Motor neuron (in vitro differentiated cells): ENCODE data around the gene NPC1. TPM values are rescaled to one million over a fixed set of nuclear protein-coding genes. Genes with fewer than 3 reads are reported as not detected.
"Not testable (repeated sequence)": the region's sequence is repeated elsewhere in the genome, so short reads cannot be mapped to it uniquely, and the experiment has no call there.

Experiments
- ATAC-seq, 8 experiments: fragments of 200-7000 bp; cut with Tn5 transposase; replicated peaks in 6 of 8; 2 replicates each; pipeline ENCODE4 v1.8.0; 2021; ENCODE audit warnings: mild to moderate bottlenecking in 8 of 8, moderate library complexity in 8 of 8
- H3K27ac ChIP-seq, 2 donors: fragments of 250-450 bp; sonication (Bioruptor Pico); 2 replicates each; pipeline ENCODE4 v1.9.0; 2021; ENCODE audit warnings: antibody characterized with exemption in 2 of 2, mild to moderate bottlenecking in 2 of 2, moderate library complexity in 1 of 2
- H3K4me1 ChIP-seq, 2 donors: fragments of 250-450 bp; sonication (Bioruptor Pico); replicated peaks in 1 of 2; 2 replicates each; pipeline ENCODE4 v1.6.1; 2021; ENCODE audit warnings: antibody characterized with exemption in 2 of 2, mild to moderate bottlenecking in 2 of 2, moderate library complexity in 1 of 2
- H3K4me3 ChIP-seq, 5 donors: fragments of 250-450 bp; sonication (Bioruptor Pico); 2 replicates each; pipeline ENCODE4 v1.9.0; 2021; ENCODE audit warnings: antibody characterized with exemption in 5 of 5, mild to moderate bottlenecking in 5 of 5, moderate library complexity in 4 of 5
- WGBS, 10 experiments: fragments of 450-650 bp; shearing (Covaris generic); methylation state at CpG; one replicate each; pipeline ENCODE4 v1.0.0; 2022; 5-methylcytosine and 5-hydroxymethylcytosine counted together
- in situ Hi-C, 9 experiments: fragments of 400-800 bp; cut with MboI; loops; one replicate each; pipeline ENCODE4 v1.15.0; 2021; ENCODE audit warnings: low sequenced_read_pairs in 9 of 9, low pct_unique_long_range_greater_than_20kb in 2 of 9; ENCODE audit not compliant: unreplicated experiment in 9 of 9
- total RNA-seq, 8 experiments: library from RNA; unstranded; fragments of 300-600 nt; gene quantifications; 2 replicates each; pipeline versions ENCODE4 v1.2.3 to v1.2.4, GENCODE V29; 2022

NPC1 gene
- total RNA-seq, 8 experiments from 2014 or later: 16.3 to 56.3 (median 25.4) TPM

DNA sequence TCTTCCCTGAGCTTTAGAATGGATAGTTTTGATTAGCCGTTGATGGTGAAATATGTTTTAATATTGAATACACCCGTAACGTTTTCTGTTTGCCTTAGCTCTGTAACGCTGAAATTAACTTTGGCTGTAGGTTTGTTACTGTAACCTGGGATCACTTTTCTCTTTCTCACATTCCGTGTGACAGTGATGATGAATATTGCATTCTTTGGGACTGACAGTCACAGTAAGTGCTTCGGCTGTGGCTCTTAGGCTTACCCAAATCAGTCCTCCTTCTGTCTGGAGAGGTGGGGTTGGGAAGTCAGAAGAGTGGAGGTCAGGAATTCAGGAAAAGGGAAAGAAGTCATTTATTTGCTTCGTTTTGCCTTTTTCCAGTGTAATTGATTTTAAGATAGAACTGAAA, 65.0 kb downstream of the NPC1 start:
- in situ Hi-C loops: loop anchor here in 2 of 9 experiments (25.0 kb wide), 2 partner anchors 166 to 591 kb away; partner anchors contain the start of gene LAMA3 (in 1 of the 2)
- ATAC-seq: no peak
- 64 to 88% (median 83%) methylated on average over 1 to 7 of the region's 7 CpGs; no CpG with 5 or more reads in 2 of the 10 experiments for WGBS, 10 experiments

DNA sequence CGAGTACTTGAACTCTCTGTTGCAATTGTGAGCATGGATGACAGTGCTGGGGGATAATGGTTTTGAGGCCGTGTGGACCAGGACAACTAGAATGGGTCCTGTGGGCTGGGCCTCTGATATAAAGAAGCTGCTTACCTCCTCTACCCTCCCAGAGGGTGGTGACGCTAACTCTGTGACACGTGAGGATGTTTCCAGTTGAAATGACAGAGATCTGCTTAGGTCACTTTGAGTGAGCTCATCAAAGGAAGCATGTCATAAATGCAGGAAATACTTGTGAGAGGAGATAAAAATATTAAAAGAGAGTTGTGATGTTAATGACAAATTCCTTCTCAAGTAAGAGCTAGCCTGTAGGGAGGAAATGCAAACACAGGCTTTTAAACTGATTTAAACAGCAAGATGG, 66.6 kb downstream of the NPC1 start:
- WGBS, 10 experiments: 63 to 100% (median 75%) methylated on average over 1 to 4 of the region's 4 CpGs; no CpG with 5 or more reads in 1 of the 10 experiments
- H3K27ac ChIP-seq: no peak overlapping the region
- no peak overlapping the region for H3K4me3 ChIP-seq
- H3K4me1 ChIP-seq: no peaks in the 10 kb centered on the region
- in situ Hi-C loops: loop anchor here in 2 of 9 experiments (25.0 kb wide), 2 partner anchors 168 to 593 kb away; partner anchors contain the start of gene LAMA3 (in 1 of the 2)
- peak in 5 of 8 experiments; percentile 38 to 71 (median 56) for ATAC-seq

More for the DNA sequence above, 65.0 kb downstream of the NPC1 start:
- no peaks in the 10 kb centered on the region for H3K4me1 ChIP-seq
- no peak overlapping the region for H3K4me3 ChIP-seq
- no peak overlapping the region for H3K27ac ChIP-seq

DNA sequence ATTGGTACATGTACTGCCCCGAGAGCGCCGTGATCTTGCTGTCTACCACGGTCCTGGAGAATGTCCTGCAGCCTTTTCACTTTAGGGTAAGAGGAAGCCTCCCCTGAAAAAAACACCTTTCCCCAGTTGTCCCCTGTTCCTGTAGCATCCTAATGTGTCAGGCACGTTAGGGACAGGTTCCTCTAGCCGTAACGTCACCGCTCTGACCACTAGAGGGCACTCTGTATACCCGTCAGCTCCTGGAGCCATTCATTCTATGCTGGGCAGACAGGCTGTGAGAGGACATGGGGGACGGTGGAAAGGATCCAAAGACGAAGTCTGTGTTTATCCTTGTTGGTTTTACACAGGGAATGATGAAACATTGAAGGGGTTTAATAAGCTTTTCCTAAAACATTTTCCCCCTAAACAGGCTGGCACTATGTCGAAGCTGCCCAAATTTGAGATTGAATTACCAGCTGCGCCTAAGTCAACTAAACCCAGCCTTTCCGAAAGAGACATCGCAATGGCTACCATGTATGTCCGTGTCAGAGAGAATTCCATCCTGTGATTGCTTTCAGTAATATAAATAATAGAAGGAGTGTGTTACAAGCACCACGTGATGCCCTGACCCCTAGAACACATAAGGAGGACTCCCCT, 70.3 kb downstream of the NPC1 start:
- no peak overlapping the region for H3K27ac ChIP-seq
- no peak overlapping the region for H3K4me3 ChIP-seq
- peak; percentile 64 to 100 (median 98) for ATAC-seq
- H3K4me1 ChIP-seq: no peaks in the 10 kb centered on the region
- 28 to 96% (median 51%) methylated on average over 4 to 16 of the region's 17 CpGs; no CpG with 5 or more reads in 2 of the 10 experiments for WGBS, 10 experiments
- in situ Hi-C loops: loop anchor here in 2 of 9 experiments (25.0 kb wide), 2 partner anchors 171 to 596 kb away; partner anchors contain the start of gene LAMA3 (in 1 of the 2)

DNA sequence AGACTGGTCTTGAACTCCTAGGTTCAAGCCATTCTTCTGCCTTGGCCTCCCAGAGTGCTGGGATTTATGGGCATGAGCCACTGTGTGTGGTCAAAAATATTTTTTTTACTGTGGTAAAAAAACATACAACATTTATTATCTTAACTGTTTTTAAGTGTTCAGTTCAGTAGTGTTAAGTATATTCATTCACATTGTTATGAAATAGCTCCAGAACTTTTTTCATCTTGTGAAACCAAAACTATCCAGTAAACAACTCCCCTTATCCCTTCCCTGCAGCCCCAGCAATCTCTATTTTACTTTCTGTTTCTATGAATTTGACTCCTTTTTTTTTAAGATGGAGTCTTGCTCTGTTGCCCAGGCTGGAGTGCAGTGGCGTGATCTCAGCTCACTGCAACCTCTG, 73.7 kb downstream of the NPC1 start:
- ATAC-seq: no peak
- no peak overlapping the region for H3K4me3 ChIP-seq
- H3K4me1 ChIP-seq: no peaks in the 10 kb centered on the region
- in situ Hi-C loops: loop anchor here in 2 of 9 experiments (25.0 kb wide), 2 partner anchors 175 to 600 kb away; partner anchors contain the start of gene LAMA3 (in 1 of the 2)
- H3K27ac ChIP-seq: no peak overlapping the region
- 83 to 100% (median 100%) methylated on average over 1 of the region's 1 CpG; no CpG with 5 or more reads in 6 of the 10 experiments for WGBS, 10 experiments

DNA sequence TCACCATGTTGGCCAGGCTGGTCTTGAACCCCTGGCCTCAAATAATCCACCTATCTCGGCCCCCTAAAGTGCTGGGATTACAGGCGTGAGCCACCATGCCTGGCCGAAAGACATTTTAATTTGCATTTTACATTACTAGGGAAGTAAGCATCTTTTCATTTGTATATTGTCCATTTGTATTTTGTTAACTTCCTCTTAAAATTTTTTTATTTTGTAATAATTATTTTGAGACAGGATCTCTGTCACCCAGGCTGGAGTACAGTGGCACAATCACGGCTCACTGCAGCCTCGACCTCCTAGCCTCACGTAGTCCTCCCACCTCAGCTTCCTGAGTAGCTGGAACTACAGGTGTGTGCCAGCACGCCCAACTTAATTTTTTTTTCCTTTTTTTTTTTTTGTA, 74.1 kb downstream of the NPC1 start:
- not testable (repeated sequence) for H3K4me3 ChIP-seq, H3K4me1 ChIP-seq, H3K27ac ChIP-seq, ATAC-seq
- in situ Hi-C loops: loop anchor here in 2 of 9 experiments (25.0 kb wide), 2 partner anchors 175 to 600 kb away; partner anchors contain the start of gene LAMA3 (in 1 of the 2)
- WGBS, 10 experiments: 91 to 100% (median 95%) methylated on average over 1 to 7 of the region's 7 CpGs; no CpG with 5 or more reads in 1 of the 10 experiments

GRCh38 chr18:23510923-23511322, 75.4 kb downstream of the NPC1 start:
- not testable (repeated sequence) for H3K4me3 ChIP-seq, H3K27ac ChIP-seq, H3K4me1 ChIP-seq, ATAC-seq
- WGBS, 10 experiments: 83 to 100% (median 89%) methylated on average over 1 to 2 of the region's 2 CpGs; no CpG with 5 or more reads in 4 of the 10 experiments
- in situ Hi-C loops: loop anchor here in 2 of 9 experiments (25.0 kb wide), 2 partner anchors 176 to 601 kb away; partner anchors contain the start of gene LAMA3 (in 1 of the 2)

DNA sequence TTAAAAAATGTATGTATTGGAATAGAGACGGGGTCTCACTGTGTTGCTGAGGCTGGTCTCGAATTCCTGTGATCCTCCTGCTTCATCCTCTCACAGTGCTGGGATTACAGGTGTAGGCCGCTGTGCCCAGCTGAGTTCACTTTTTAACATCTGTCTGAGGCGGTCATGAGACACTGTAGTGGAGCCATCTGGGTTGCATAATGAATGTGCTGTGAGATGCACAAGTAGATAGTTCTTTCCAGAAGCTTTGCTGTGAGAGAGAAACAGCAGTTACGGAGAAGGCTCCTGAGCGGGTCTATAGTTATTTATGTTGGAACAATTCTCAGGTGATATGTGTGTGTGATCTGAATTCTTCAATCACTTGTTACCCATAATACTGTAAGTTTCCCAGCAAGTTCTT, 79.9 kb downstream of the NPC1 start:
- in situ Hi-C loops: loop anchor here in 2 of 9 experiments (25.0 kb wide), 2 partner anchors 181 to 606 kb away; partner anchors contain the start of gene LAMA3 (in 1 of the 2)
- Histone ChIP-seq H3K4me3 (no peak overlapping the region), H3K4me1 (peaks cover 0 to 10% of the 10 kb centered on the region in 2 donors), H3K27ac (no peak overlapping the region)
- 43 to 100% (median 91%) methylated on average over 2 to 6 of the region's 6 CpGs; no CpG with 5 or more reads in 1 of the 10 experiments for WGBS, 10 experiments
- ATAC-seq: no peak

GRCh38 chr18:23504720-23505119, 81.6 kb downstream of the NPC1 start:
- Histone ChIP-seq H3K4me1 (peaks cover 0 to 10% of the 10 kb centered on the region in 2 donors), H3K27ac (no peak overlapping the region), H3K4me3 (peak overlapping the region in 1 of 5 donors; percentile 86)
- in situ Hi-C loops: loop anchor here in 2 of 9 experiments (25.0 kb wide), 2 partner anchors 183 to 608 kb away; partner anchors contain the start of gene LAMA3 (in 1 of the 2)
- ATAC-seq: no peak
- 73 to 100% (median 90%) methylated on average over 1 to 3 of the region's 3 CpGs; no CpG with 5 or more reads in 4 of the 10 experiments for WGBS, 10 experiments

GRCh38 chr18:23503963-23504344, 82.4 kb downstream of the NPC1 start:
- WGBS, 10 experiments: 0 to 26% (median 5%) methylated on average over 2 to 14 of the region's 21 CpGs; no CpG with 5 or more reads in 3 of the 10 experiments
- in situ Hi-C loops: loop anchor here in 2 of 9 experiments (25.0 kb wide), 2 partner anchors 183 to 608 kb away; partner anchors contain the start of gene LAMA3 (in 1 of the 2)
- ATAC-seq: no peak

GRCh38 chr18:23503038-23503962, 83.0 kb downstream of the NPC1 start, which contains the start of gene RMC1:
RMC1 (plus strand) TSS chr18:23503511; CDS start chr18:23503619, 108 bp downstream.
- 0 to 6% (median 0%) methylated on average over 1 to 22 of the region's 110 CpGs; no CpG with 5 or more reads in 3 of the 10 experiments for WGBS, 10 experiments
- H3K4me1 ChIP-seq: peaks cover 0 to 10% of the 10 kb centered on the region in 2 donors
- peak; percentile 84 to 95 (median 94) for ATAC-seq
- peak within 1 kb of the TSS; percentile 67 to 69 for H3K27ac ChIP-seq
- in situ Hi-C loops: loop anchor here in 2 of 9 experiments (25.0 kb wide), 2 partner anchors 184 to 609 kb away; partner anchors contain the start of gene LAMA3 (in 1 of the 2)
- H3K4me3 ChIP-seq: peak within 1 kb of the TSS; percentile 61 to 88 (median 86)

More at GRCh38 chr18:23503963-23504344, 82.4 kb downstream of the NPC1 start:
- no peak overlapping the region for H3K27ac ChIP-seq
- peak overlapping the region; percentile 61 to 88 (median 86) for H3K4me3 ChIP-seq
- H3K4me1 ChIP-seq: peaks cover 0 to 10% of the 10 kb centered on the region in 2 donors

DNA sequence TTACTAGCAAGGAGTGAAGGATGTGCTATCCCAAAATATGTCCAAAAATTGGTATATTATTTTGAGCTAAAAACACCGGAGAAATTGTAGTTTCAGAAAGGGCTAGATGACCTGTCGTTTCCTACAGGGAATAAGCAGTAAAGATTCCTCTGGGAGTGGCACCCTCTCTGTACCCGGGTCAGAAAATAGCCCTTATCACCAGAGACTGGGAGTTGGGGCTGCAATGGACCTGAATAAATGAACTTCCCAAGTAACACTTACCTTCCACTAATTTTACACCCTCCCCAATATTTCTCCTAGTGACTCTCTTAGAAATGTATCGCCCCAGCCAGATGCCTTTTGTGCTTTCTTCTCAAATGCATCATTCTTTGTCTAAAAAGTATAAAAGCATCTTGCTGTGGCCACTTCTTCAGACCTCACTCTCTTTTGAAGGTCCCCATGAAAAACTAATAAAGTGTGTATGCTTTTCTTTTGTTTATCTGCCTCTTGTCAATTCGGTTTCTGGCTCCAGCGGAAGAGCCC, 83.7 kb downstream of the NPC1 start:
- peaks cover 0 to 10% of the 10 kb centered on the region in 2 donors for H3K4me1 ChIP-seq
- 0 to 50% (median 7%) methylated on average over 1 to 6 of the region's 6 CpGs; no CpG with 5 or more reads in 1 of the 10 experiments for WGBS, 10 experiments
- H3K27ac ChIP-seq: peak overlapping the region; percentile 67 to 69
- peak overlapping the region; percentile 61 to 88 (median 86) for H3K4me3 ChIP-seq
- in situ Hi-C loops: loop anchor here in 2 of 9 experiments (25.0 kb wide), 2 partner anchors 185 to 610 kb away; partner anchors contain the start of gene LAMA3 (in 1 of the 2)
- no peak for ATAC-seq
